GM23338 (cell line): ENCODE measurements around the gene ITGB5. TPM values are rescaled to one million over a fixed set of nuclear protein-coding genes. Genes with fewer than 3 reads are reported as not detected.
A peak's percentile ranks its signal among the peaks of the same experiment; 100 is the strongest.

ENCODE experiments used
- ATAC-seq: fragments of 200-7000 bp; cut with Tn5 transposase; 3 replicates; pipeline ENCODE4 v1.9.1; 2020
- DNase-seq: peaks from one replicate; pipeline ENCODE4 v3.0.0-alpha.2; 2015; ENCODE audit warnings: low spot score
- H2AFZ ChIP-seq: fragments of 200-600 bp; sonication (generic); 2 replicates; pipeline ENCODE4 v1.8.0; 2016; ENCODE audit warnings: antibody characterized with exemption, mild to moderate bottlenecking, moderate library complexity
- H3F3A ChIP-seq: fragments of 200-600 bp; sonication (generic); replicated peaks from 2 replicates; pipeline ENCODE4 v1.8.0; 2017; ENCODE audit warnings: antibody characterized with exemption, mixed run types, low read depth
- H3K27ac ChIP-seq: fragments of 200-600 bp; sonication (generic); 2 replicates; pipeline ENCODE4 v1.6.1; 2016; ENCODE audit warnings: low read depth
- H3K27me3 ChIP-seq: fragments of 200-600 bp; sonication (generic); 2 replicates; pipeline ENCODE4 v1.8.0; 2016; ENCODE audit warnings: mild to moderate bottlenecking, mixed run types, moderate library complexity; ENCODE audit not compliant: insufficient read depth
- H3K36me3 ChIP-seq: fragments of 200-600 bp; sonication (generic); 2 replicates; pipeline ENCODE4 v1.8.0; 2016; ENCODE audit warnings: mild to moderate bottlenecking; ENCODE audit not compliant: insufficient read depth
- H3K4me1 ChIP-seq: fragments of 200-600 bp; sonication (generic); 2 replicates; pipeline ENCODE4 v1.8.0; 2016; ENCODE audit warnings: mild to moderate bottlenecking, moderate library complexity; ENCODE audit not compliant: insufficient read depth
- H3K4me2 ChIP-seq: fragments of 200-600 bp; sonication (generic); 2 replicates; pipeline ENCODE4 v1.7.1; 2017; ENCODE audit warnings: mixed run types
- H3K4me3 ChIP-seq: fragments of 200-600 bp; sonication (generic); 2 replicates; pipeline ENCODE4 v1.6.1; 2016; ENCODE audit warnings: mixed run types
- H3K79me2 ChIP-seq: fragments of 200-600 bp; sonication (generic); replicated peaks from 2 replicates; pipeline ENCODE4 v1.8.0; 2017; ENCODE audit warnings: mild to moderate bottlenecking; ENCODE audit not compliant: insufficient read depth
- H3K9me2 ChIP-seq: fragments of 200-600 bp; sonication (generic); 2 replicates; pipeline ENCODE4 v1.8.0; 2017; ENCODE audit not compliant: insufficient read depth
- H4K20me1 ChIP-seq: fragments of 200-600 bp; sonication (generic); replicated peaks from 2 replicates; pipeline ENCODE4 v1.8.0; 2017; ENCODE audit warnings: mild to moderate bottlenecking; ENCODE audit not compliant: insufficient read depth
- H3K27ac Mint-ChIP-seq: 2 replicates; pipeline ENCODE4 v1.8.0; 2020; ENCODE audit warnings: inconsistent platforms, mild to moderate bottlenecking, moderate library complexity, mixed read lengths
- H3K27me3 Mint-ChIP-seq: 3 replicates; pipeline ENCODE4 v1.8.0; 2022; ENCODE audit warnings: low read depth, mild to moderate bottlenecking, moderate library complexity, mixed read lengths, inconsistent platforms; ENCODE audit not compliant: insufficient read depth, poor library complexity
- H3K36me3 Mint-ChIP-seq: 3 replicates; pipeline ENCODE4 v1.8.0; 2021; ENCODE audit warnings: low read depth, mild to moderate bottlenecking, inconsistent platforms, moderate library complexity, mixed read lengths
- H3K4me1 Mint-ChIP-seq: 3 replicates; pipeline ENCODE4 v1.8.0; 2020; ENCODE audit warnings: mild to moderate bottlenecking, inconsistent platforms, mixed read lengths
- H3K4me3 Mint-ChIP-seq: 3 replicates; pipeline ENCODE4 v1.8.0; 2021; ENCODE audit warnings: moderate library complexity, mild to moderate bottlenecking, inconsistent platforms, mixed read lengths
- H3K9me3 Mint-ChIP-seq: 3 replicates; pipeline ENCODE4 v1.8.0; 2020; ENCODE audit warnings: moderate library complexity, mild to moderate bottlenecking, inconsistent platforms, mixed read lengths
- CREB1 ChIP-seq: fragments of 250-450 bp; sonication (Bioruptor Pico); IDR thresholded peaks from 2 replicates; pipeline ENCODE4 v1.5.0; 2020; ENCODE audit warnings: low read depth, mild to moderate bottlenecking, moderate library complexity
- CTCF ChIP-seq, 2 experiments: fragments of 200-600 bp in 1 of 2; sonication (generic) in 1 of 2; conservative IDR thresholded peaks; 2 replicates each; pipeline versions ENCODE4 v1.5.1 to v1.6.1; 2016 to 2017; ENCODE audit warnings: antibody characterized with exemption in 2 of 2, low read depth in 2 of 2, mild to moderate bottlenecking in 2 of 2, moderate library complexity in 1 of 2
- EZH2 ChIP-seq: fragments of 200-600 bp; sonication (generic); IDR thresholded peaks from one replicate; pipeline ENCODE4 v1.8.0; 2017; ENCODE audit warnings: antibody characterized with exemption, mild to moderate bottlenecking, low read depth; ENCODE audit not compliant: unreplicated experiment
- STAT1 ChIP-seq: IDR thresholded peaks from one replicate; pipeline ENCODE4 v1.6.1; 2016; ENCODE audit warnings: antibody characterized with exemption; ENCODE audit not compliant: unreplicated experiment
- ZNF462 ChIP-seq: fragments of 250-450 bp; sonication (Bioruptor Pico); IDR thresholded peaks from 2 replicates; pipeline ENCODE4 v1.5.0; 2020; ENCODE audit warnings: mild to moderate bottlenecking, moderate library complexity
- polyA plus RNA-seq: library from polyadenylated mRNA; unstranded; fragments of >200 nt; fragmentation: Nextera tagmentation; extraction: Ambion mirVana; gene quantifications from 2 replicates; pipeline ENCODE4 v1.2.1, GENCODE V29; 2016
- total RNA-seq: library from RNA; depleted of rRNA; stranded (reverse); fragments of >200 nt; shearing (Covaris generic); gene quantifications from 2 replicates; pipeline ENCODE4 v1.2.3, GENCODE V29; 2014

Gene ITGB5
- total and polyA plus RNA-seq, 2 experiments from 2014 or later = 68.2 to 269 TPM

- Histone ChIP-seq H3K27ac (peak overlapping the region; percentile 68; the same call in 1 of the 2 replicates), H4K20me1 (peaks cover 25% of the 10 kb centered on the region), H3K79me2 (peaks cover 77% of the 10 kb centered on the region), H3K4me1 (peaks cover 31% of the 10 kb centered on the region), H3K36me3 (peaks cover 19% of the 10 kb centered on the region), H3K4me2 (no peak overlapping the region), H3K27me3 (no peaks in the 10 kb centered on the region), H3F3A (0 out of 2 replicates have a peak, but pooled peaks cover 5% of the 10 kb centered on the region), H2AFZ (no peak overlapping the region), H3K9me2 (no peaks in the 10 kb centered on the region), H3K4me3 (no peak overlapping the region)
- Mint-ChIP-seq H3K27me3 (no peaks in the 10 kb centered on the region), H3K4me3 (no peak overlapping the region), H3K36me3 (peaks cover 45% of the 10 kb centered on the region), H3K27ac (no peak overlapping the region), H3K4me1 (peaks cover 19% of the 10 kb centered on the region), H3K9me3 (no peaks in the 10 kb centered on the region)
- DNase-seq = no peak
- TF ChIP-seq CREB1 = no peak
- TF ChIP-seq EZH2 = no peak
- no peak for TF ChIP-seq ZNF462 (CRISPR knock-in tag)
- no peak; a peak in 1 of 4 replicates for TF ChIP-seq CTCF (conservative IDR thresholded peaks at IDR 0.05; ENCODE audit: low read depth in 2 of 2)
- TF ChIP-seq STAT1 = no peak
- peak; percentile 71 for ATAC-seq
Measured at GRCh38 chr3:124850633-124851032, 36.5 kb downstream of the ITGB5 start.
